GM19099 (cell line): ENCODE measurements around the gene MRC2.

ENCODE experiments used
- POLR2A ChIP-seq: IDR thresholded peaks from 3 replicates; pipeline ENCODE4 v1.6.1; 2011; ENCODE audit warnings: low read depth; ENCODE audit not compliant: insufficient read length; ENCODE audit errors: extremely low read depth

The MRC2 gene

GRCh38 chr17:62713086-62713881 lies 85.8 kb downstream of the MRC2 start:
- no peak for TF ChIP-seq POLR2A

GRCh38 chr17:62714016-62714777 lies 86.7 kb downstream of the MRC2 start:
- no peak for TF ChIP-seq POLR2A

GRCh38 chr17:62715882-62716390 lies 88.5 kb downstream of the MRC2 start:
- no peak for TF ChIP-seq POLR2A

- no peak for TF ChIP-seq POLR2A
These were observed 89.5 kb downstream of the MRC2 start for GRCh38 chr17:62716834-62717588.

DNA sequence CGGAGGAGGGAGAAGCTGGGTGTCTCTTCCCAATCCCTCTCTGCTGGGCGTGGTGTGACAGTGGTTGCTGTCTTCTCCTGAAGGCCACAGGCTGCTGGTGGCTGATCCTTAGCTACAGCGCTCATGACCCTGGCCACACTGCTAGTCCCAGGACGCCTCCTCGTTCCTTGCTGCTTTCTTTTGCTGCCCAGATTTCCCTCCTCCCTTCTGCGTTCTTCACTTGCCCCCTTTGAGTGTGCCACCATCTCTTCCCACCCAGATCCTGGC lies 90.1 kb downstream of the MRC2 start:
- no peak for TF ChIP-seq POLR2A

DNA sequence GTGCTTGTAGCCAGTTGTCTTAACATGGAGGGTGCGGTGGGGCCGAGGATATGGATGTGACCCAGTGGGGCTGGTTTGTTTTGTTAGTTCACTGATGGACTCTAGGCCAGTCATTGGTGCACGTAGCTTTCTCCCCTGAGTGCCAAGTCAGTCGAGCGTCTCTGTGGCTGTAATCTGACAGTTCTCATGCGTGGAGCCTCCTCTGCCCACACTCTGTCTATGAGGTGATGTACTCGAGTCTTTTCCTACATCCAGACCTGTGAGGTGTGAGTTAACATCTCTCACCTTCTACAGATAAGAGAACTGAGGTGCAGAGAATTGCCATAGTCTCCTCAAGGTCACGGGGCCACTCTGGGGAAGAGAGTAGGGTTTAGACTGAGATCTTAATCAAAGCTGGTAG lies 90.4 kb downstream of the MRC2 start:
- TF ChIP-seq POLR2A, result no peak

GRCh38 chr17:62718429-62718828 lies 91.0 kb downstream of the MRC2 start:
- TF ChIP-seq POLR2A, result no peak

DNA sequence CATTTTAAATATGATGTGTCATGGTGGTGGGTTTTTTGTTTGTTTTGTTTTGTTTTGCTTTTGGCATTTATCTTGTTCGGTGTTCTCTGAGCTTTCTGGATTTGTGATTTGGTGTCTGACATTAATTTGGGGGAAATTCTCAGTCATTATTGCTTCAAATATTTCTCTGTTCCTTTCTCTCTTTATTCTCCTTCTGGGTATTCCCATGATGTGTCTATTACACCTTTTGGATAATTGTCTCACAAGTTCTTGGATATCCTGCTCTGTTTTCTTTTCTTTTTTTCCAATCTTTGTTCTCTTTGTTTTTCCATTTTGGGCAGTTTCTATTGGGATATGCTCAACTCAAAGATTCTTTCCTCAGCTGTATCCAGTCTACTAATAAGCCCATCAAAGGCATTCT lies 92.1 kb downstream of the MRC2 start:
- no peak for TF ChIP-seq POLR2A

DNA sequence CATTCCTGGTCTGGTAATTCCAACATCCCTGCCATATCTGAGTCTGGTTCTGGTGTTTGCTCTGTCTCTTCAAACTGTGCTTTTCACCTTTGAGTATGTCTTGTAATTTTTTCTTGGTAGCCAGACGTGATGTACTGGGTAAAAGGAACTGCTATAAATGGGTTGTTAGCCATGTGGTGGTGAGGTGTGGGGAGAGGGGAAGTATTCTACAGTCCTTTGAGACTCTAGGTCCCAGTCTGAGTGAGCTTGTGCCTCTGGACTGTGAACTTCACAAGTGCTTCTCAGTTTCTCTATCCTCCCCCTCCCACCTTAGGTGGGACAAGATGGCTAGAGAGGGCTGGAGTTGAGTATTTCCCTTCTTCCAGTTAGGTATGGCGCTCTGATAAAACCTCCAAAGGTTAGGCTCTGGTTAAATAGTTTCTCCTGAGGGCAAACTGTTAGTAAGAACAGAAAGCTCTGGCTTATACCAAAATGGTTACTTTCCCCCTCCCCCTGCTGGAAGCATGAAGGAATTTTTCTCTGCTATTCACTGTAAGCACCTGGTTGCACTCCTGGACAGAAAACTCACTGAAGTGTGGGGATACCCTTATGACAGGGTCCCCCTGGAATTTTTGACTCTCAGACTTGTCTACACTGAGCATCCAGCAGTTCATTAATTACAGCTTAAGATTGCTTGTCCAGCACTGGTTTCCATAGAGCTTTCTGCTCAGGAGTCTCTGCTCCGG lies 92.8 kb downstream of the MRC2 start:
- no peak for TF ChIP-seq POLR2A

DNA sequence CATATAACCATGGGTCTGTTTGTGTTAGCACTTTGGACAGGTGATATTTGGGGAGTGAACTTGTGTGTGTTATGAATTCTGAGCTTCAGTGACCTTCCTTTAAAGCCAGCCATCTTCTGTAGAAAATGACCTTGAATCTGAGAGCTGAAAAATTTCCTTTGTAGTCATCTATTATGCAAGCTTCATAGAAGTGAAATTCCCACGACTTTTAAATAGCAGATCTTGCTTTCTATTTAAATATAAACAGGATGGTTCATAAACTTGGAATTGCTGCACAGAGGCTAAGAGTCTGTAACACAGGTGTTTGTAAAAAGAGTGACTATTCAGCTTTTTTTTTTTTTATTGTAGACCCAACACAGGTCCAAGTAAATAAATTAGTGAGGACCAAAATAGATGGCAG lies 95.2 kb downstream of the MRC2 start:
- no peak for TF ChIP-seq POLR2A

GRCh38 chr17:62723842-62724241 lies 96.4 kb downstream of the MRC2 start:
- TF ChIP-seq POLR2A, result no peak

DNA sequence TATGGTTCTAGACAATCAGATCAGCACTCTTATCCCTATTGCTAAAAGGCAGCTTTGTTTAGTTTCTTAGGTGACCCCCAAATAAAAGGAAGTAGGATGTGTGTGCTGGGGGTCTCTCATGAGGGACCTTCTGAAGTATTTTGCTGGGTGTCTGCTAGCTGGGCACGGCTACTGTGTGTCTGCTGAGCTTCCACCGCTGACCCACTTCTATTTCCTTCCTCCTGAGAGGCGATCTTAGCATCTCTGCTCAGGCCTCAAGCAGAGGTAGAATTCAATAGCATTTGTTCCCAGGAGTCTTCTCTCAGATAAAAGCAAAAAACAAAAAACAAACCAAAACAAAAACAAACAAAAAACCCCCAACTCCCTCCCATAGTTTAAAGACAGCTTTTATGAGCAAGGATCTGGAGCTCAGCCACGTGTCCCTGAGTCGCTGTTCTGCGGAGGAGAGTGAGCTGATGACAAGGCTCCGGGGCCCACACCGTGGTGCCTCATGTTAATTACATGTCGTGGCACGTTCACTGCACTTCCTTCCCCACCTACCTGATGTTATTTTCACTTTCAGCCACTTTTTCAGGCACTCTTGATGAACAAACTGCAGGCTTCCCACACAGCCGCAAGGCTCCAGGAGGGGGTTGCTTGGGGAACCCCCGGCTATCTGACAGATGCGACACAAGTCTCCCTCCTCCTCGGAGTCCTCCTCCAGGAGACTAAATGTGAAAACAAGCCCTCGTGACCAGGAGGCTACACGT lies 97.1 kb downstream of the MRC2 start:
- no peak for TF ChIP-seq POLR2A

GRCh38 chr17:62725791-62726249 lies 98.3 kb downstream of the MRC2 start:
- no peak for TF ChIP-seq POLR2A

GRCh38 chr17:62727916-62728672 lies 100.6 kb downstream of the MRC2 start:
- no peak for TF ChIP-seq POLR2A

GRCh38 chr17:62732125-62732524 lies 104.7 kb downstream of the MRC2 start:
- no peak for TF ChIP-seq POLR2A
